GM23338 (cell line): ENCODE data around the gene GPRASP1.

ENCODE experiments used
- EZH2 ChIP-seq: fragments of 200-600 bp; sonication (generic); IDR thresholded peaks from one replicate; pipeline ENCODE4 v1.8.0; 2017; ENCODE audit warnings: antibody characterized with exemption, mild to moderate bottlenecking, low read depth; ENCODE audit not compliant: unreplicated experiment
- EZH2phosphoT487 ChIP-seq: fragments of 200-600 bp; sonication (generic); IDR thresholded peaks from one replicate; pipeline ENCODE4 v1.8.1; 2018; ENCODE audit warnings: antibody characterized with exemption; ENCODE audit not compliant: unreplicated experiment
- TF ChIP-seq, protein P1 (sequence below), 2 experiments: fragments of 200-600 bp in 1 of 2; sonication (generic) in 1 of 2; conservative IDR thresholded peaks; 2 replicates each; pipeline versions ENCODE4 v1.5.1 to v1.6.1; 2016 to 2017; ENCODE audit warnings: antibody characterized with exemption in 2 of 2, low read depth in 2 of 2, mild to moderate bottlenecking in 2 of 2, moderate library complexity in 1 of 2

DNA sequence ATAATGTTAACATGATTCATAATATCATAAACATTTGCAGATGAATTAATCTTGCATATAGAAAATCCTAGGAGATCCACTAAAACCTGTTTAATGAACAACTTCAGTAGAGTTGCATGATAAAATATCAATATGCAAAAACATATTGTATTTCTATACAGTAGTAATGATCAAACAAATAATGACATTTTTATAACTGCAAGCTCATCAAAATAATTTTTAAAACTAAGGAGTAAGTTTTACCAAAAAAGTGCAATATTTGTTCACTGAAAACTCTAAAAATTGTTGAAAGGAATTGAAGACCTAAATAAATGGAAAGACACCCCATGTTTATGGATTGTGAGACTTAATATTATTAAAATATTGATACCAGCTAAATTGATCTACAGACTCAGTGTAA, 45.0 kb downstream of the GPRASP1 start:
- TF ChIP-seq EZH2phosphoT487 (no peak), EZH2 (no peak)
- TF ChIP-seq, protein P1, sequence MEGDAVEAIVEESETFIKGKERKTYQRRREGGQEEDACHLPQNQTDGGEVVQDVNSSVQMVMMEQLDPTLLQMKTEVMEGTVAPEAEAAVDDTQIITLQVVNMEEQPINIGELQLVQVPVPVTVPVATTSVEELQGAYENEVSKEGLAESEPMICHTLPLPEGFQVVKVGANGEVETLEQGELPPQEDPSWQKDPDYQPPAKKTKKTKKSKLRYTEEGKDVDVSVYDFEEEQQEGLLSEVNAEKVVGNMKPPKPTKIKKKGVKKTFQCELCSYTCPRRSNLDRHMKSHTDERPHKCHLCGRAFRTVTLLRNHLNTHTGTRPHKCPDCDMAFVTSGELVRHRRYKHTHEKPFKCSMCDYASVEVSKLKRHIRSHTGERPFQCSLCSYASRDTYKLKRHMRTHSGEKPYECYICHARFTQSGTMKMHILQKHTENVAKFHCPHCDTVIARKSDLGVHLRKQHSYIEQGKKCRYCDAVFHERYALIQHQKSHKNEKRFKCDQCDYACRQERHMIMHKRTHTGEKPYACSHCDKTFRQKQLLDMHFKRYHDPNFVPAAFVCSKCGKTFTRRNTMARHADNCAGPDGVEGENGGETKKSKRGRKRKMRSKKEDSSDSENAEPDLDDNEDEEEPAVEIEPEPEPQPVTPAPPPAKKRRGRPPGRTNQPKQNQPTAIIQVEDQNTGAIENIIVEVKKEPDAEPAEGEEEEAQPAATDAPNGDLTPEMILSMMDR (conservative IDR thresholded peaks at IDR 0.05; ENCODE audit: low read depth in 2 of 2) = no peak
